IMR-90 (cell line): Measurements from ENCODE around the gene C5AR2. TPM values are rescaled to one million over a fixed set of nuclear protein-coding genes. Genes with fewer than 3 reads are reported as not detected.

Experiments
- ATAC-seq: fragments of 200-7000 bp; cut with Tn5 transposase; 2 replicates; pipeline ENCODE4 v1.9.1; 2020; ENCODE audit warnings: low read depth, mild to moderate bottlenecking, moderate library complexity
- BruUV-seq: library from RNA; stranded (reverse); fragments of 400-500 nt; replicated peaks from 2 replicates; lab custom pipeline; 2021; lab: Mats Ljungman, UMichigan
- CTCF ChIA-PET: fragments of 300-600 bp; formaldehyde crosslinking; extraction: SDS; loops from one replicate; lab custom pipeline; 2021; ENCODE audit warnings: antibody characterized with exemption; lab: Yijun Ruan, JAX
- POLR2A ChIA-PET: fragments of 300-600 bp; sonication (Branson Sonifier 250); formaldehyde crosslinking; loops from one replicate; lab custom pipeline; 2022; ENCODE audit warnings: antibody characterized with exemption; ENCODE audit not compliant: unreplicated experiment; lab: Charles Lee
- DNase-seq: peaks from one replicate; pipeline ENCODE4 v3.0.0; 2013
- H2AFZ ChIP-seq: replicated peaks from 2 replicates; pipeline ENCODE3; 2013; ENCODE audit warnings: low read length, mild to moderate bottlenecking; ENCODE audit not compliant: poor library complexity
- H2AK5ac ChIP-seq: 2 replicates; pipeline ENCODE4 v1.6.1; 2013; ENCODE audit warnings: low read depth, low read length, inconsistent platforms
- H2AK9ac ChIP-seq: replicated peaks from 2 replicates; pipeline ENCODE3; 2013; ENCODE audit warnings: mild to moderate bottlenecking, low read depth, low read length, moderate library complexity; ENCODE audit not compliant: poor library complexity
- H2BK120ac ChIP-seq: 2 replicates; pipeline ENCODE4 v1.6.1; 2013; ENCODE audit warnings: low read depth, low read length, inconsistent platforms
- H2BK15ac ChIP-seq: 3 replicates; pipeline ENCODE4 v1.6.1; 2013; ENCODE audit warnings: low read depth, low read length, inconsistent platforms
- H2BK20ac ChIP-seq: 2 replicates; pipeline ENCODE4 v1.6.1; 2013; ENCODE audit warnings: low read depth, mild to moderate bottlenecking, inconsistent platforms, low read length, moderate library complexity
- H2BK5ac ChIP-seq: 2 replicates; pipeline ENCODE4 v1.6.1; 2013; ENCODE audit warnings: mild to moderate bottlenecking, low read depth, low read length, inconsistent platforms; ENCODE audit not compliant: poor library complexity, severe bottlenecking
- H3K14ac ChIP-seq: replicated peaks from 2 replicates; pipeline ENCODE4 v1.6.1; 2013; ENCODE audit warnings: low read depth, low read length, inconsistent platforms
- H3K18ac ChIP-seq: 2 replicates; pipeline ENCODE4 v1.6.1; 2013; ENCODE audit warnings: low read depth, low read length, control low read depth
- H3K23ac ChIP-seq: 2 replicates; pipeline ENCODE4 v1.6.1; 2013; ENCODE audit warnings: low read depth, low read length, inconsistent platforms
- H3K27ac ChIP-seq: 2 replicates; pipeline ENCODE4 v1.5.1; 2013; ENCODE audit warnings: mild to moderate bottlenecking, control low read depth, low read length; ENCODE audit not compliant: insufficient read depth
- H3K27me3 ChIP-seq: 2 replicates; pipeline ENCODE4 v1.6.1; 2013; ENCODE audit warnings: low read length; ENCODE audit not compliant: control insufficient read depth, insufficient read depth
- H3K36me3 ChIP-seq: 2 replicates; pipeline ENCODE4 v1.6.1; 2013; ENCODE audit warnings: low read length, mixed read lengths; ENCODE audit not compliant: control insufficient read depth, insufficient read depth
- H3K4ac ChIP-seq: 2 replicates; pipeline ENCODE4 v1.6.1; 2013; ENCODE audit warnings: low read depth, low read length, inconsistent platforms
- H3K4me1 ChIP-seq: 2 replicates; pipeline ENCODE4 v1.6.1; 2013; ENCODE audit warnings: low read length, mixed read lengths; ENCODE audit not compliant: control insufficient read depth, insufficient read depth
- H3K4me2 ChIP-seq: 2 replicates; pipeline ENCODE4 v1.6.1; 2013; ENCODE audit warnings: low read depth, mild to moderate bottlenecking, control low read depth, low read length, moderate library complexity
- H3K4me3 ChIP-seq: 2 replicates; pipeline ENCODE4 v1.5.1; 2013; ENCODE audit warnings: low read depth, mild to moderate bottlenecking, control low read depth, low read length, moderate library complexity; ENCODE audit not compliant: insufficient read depth
- H3K56ac ChIP-seq: 2 replicates; pipeline ENCODE4 v1.6.1; 2013; ENCODE audit warnings: low read length, inconsistent platforms; ENCODE audit not compliant: insufficient read depth; ENCODE audit errors: extremely low read depth
- H3K79me1 ChIP-seq, 2 experiments: 2 replicates each; pipeline ENCODE4 v1.6.1; 2013; ENCODE audit warnings: low read length in 2 of 2, inconsistent platforms in 1 of 2, low read depth in 1 of 2
- H3K9ac ChIP-seq: 2 replicates; pipeline ENCODE4 v1.6.1; 2013; ENCODE audit warnings: low read depth, low read length, control low read depth
- H3K9me1 ChIP-seq: 2 replicates; pipeline ENCODE4 v1.6.1; 2013; ENCODE audit warnings: low read length, inconsistent platforms; ENCODE audit not compliant: insufficient read depth
- H3K9me3 ChIP-seq: 2 replicates; pipeline ENCODE4 v1.6.1; 2013; ENCODE audit warnings: low read length; ENCODE audit not compliant: control insufficient read depth, insufficient read depth
- H4K20me1 ChIP-seq: 2 replicates; pipeline ENCODE4 v1.6.1; 2013; ENCODE audit warnings: low read length, inconsistent platforms; ENCODE audit not compliant: insufficient read depth
- H4K5ac ChIP-seq: 2 replicates; pipeline ENCODE4 v1.6.1; 2013; ENCODE audit warnings: mild to moderate bottlenecking, low read depth, low read length, control low read depth
- H4K8ac ChIP-seq, 2 experiments: 2 replicates each; pipeline ENCODE4 v1.6.1; 2013; ENCODE audit warnings: low read depth in 2 of 2, low read length in 2 of 2, control low read depth in 1 of 2, inconsistent platforms in 1 of 2
- H4K91ac ChIP-seq: 2 replicates; pipeline ENCODE4 v1.6.1; 2013; ENCODE audit warnings: low read depth, low read length, inconsistent platforms; ENCODE audit not compliant: insufficient read depth
- CEBPB ChIP-seq: IDR thresholded peaks from 2 replicates; pipeline ENCODE4 v1.6.1; 2012; ENCODE audit warnings: low read depth, low read length, improper control_type of control experiment
- CTCF ChIP-seq: conservative IDR thresholded peaks from 2 replicates; pipeline ENCODE4 v1.5.1; 2012; ENCODE audit warnings: mild to moderate bottlenecking, low read depth, low read length, improper control_type of control experiment
- ELK1 ChIP-seq: fragments of 150-350 bp; IDR thresholded peaks from 2 replicates; pipeline ENCODE4 v1.6.1; 2016; ENCODE audit warnings: low read depth, mild to moderate bottlenecking, low read length, moderate library complexity, borderline replicate concordance
- FOS ChIP-seq: fragments of 150-350 bp; IDR thresholded peaks from 2 replicates; pipeline ENCODE4 v1.6.1; 2016; ENCODE audit warnings: low read depth, low read length
- MAFK ChIP-seq: IDR thresholded peaks from 2 replicates; pipeline ENCODE4 v1.6.1; 2012; ENCODE audit warnings: low read depth, low read length, improper control_type of control experiment
- MAZ ChIP-seq: IDR thresholded peaks from 2 replicates; pipeline ENCODE4 v1.6.1; 2012; ENCODE audit warnings: low read depth, mild to moderate bottlenecking, low read length, improper control_type of control experiment, moderate library complexity, borderline replicate concordance
- MXI1 ChIP-seq: IDR thresholded peaks from 2 replicates; pipeline ENCODE4 v1.6.1; 2012; ENCODE audit warnings: low read depth, mild to moderate bottlenecking, low read length, moderate library complexity, borderline replicate concordance
- NFE2L2 ChIP-seq: fragments of 150-350 bp; IDR thresholded peaks from 2 replicates; pipeline ENCODE4 v1.6.1; 2016; ENCODE audit warnings: low read depth, mild to moderate bottlenecking, low read length
- POLR2A ChIP-seq: IDR thresholded peaks from 2 replicates; pipeline ENCODE4 v1.6.1; 2012; ENCODE audit warnings: mild to moderate bottlenecking, low read depth, low read length
- RAD21 ChIP-seq: IDR thresholded peaks from 2 replicates; pipeline ENCODE4 v1.6.1; 2012; ENCODE audit warnings: low read length, improper control_type of control experiment
- RCOR1 ChIP-seq: IDR thresholded peaks from 2 replicates; pipeline ENCODE4 v1.6.1; 2012; ENCODE audit warnings: mild to moderate bottlenecking, low read length, improper control_type of control experiment; ENCODE audit not compliant: insufficient replicate concordance
- RFX5 ChIP-seq: IDR thresholded peaks from 2 replicates; pipeline ENCODE4 v1.8.0; 2012; ENCODE audit warnings: low read depth, mild to moderate bottlenecking, low read length, moderate library complexity
- SMC3 ChIP-seq: fragments of 150-350 bp; IDR thresholded peaks from 2 replicates; pipeline ENCODE4 v1.6.1; 2016; ENCODE audit warnings: low read depth, mild to moderate bottlenecking, antibody characterized with exemption, low read length, moderate library complexity
- USF2 ChIP-seq: fragments of 150-350 bp; IDR thresholded peaks from 2 replicates; pipeline ENCODE4 v1.6.1; 2017; ENCODE audit warnings: mild to moderate bottlenecking, antibody characterized with exemption, low read length, low read depth
- WGBS, 2 experiments: methylation state at CpG; one replicate each; pipeline versions ENCODE4 v1.1.5 to v1.1.7; 2013; ENCODE audit warnings: missing lambda C conversion rate in 2 of 2; ENCODE audit not compliant: insufficient read length in 1 of 2; ENCODE audit errors: extremely low coverage in 2 of 2; 5-methylcytosine and 5-hydroxymethylcytosine counted together
- dilution Hi-C: fragments of 300-500 bp; cut with HindIII; formaldehyde crosslinking; loops from one replicate; pipeline ENCODE4 v1.14.3; 2018; ENCODE audit warnings: low sequenced_read_pairs; ENCODE audit not compliant: unreplicated experiment
- in situ Hi-C: fragments of 300-500 bp; cut with MboI; formaldehyde crosslinking; loops from 3 replicates; pipeline ENCODE4 v1.14.3; 2019; ENCODE audit warnings: low sequenced_read_pairs, inconsistent platforms, mixed read lengths
- intact Hi-C: fragments of 100-400 bp; cut with micrococcal nuclease; formaldehyde crosslinking; loops from 2 replicates; pipeline ENCODE4 v1.10.0; 2022
- polyA plus RNA-seq, 3 experiments: library from polyadenylated mRNA; depleted of rRNA; stranded (reverse); fragments of >200 nt; gene quantifications; 2 replicates each; pipeline ENCODE4 v1.2.3, GENCODE V29; 2012; ENCODE audit warnings: low replicate concordance in 1 of 3
- total RNA-seq: library from RNA; depleted of rRNA; stranded (reverse); fragments of >200 nt; gene quantifications from 2 replicates; pipeline ENCODE4 v1.2.3, GENCODE V29; 2012

C5AR2 gene
- total and polyA plus RNA-seq, 2 of the 4 experiments (the other 2 are of a cell fraction), result not detected

GRCh38 chr19:47357788-47358680 lies 26.1 kb downstream of the C5AR2 start:
- peaks cover 68% of the 10 kb centered on the region for H3K36me3 ChIP-seq
- H2AK5ac ChIP-seq, result no peak overlapping the region
- H2BK120ac ChIP-seq, result no peak overlapping the region
- H3K4me1 ChIP-seq, result no peaks in the 10 kb centered on the region
- H3K4me3 ChIP-seq, result no peak overlapping the region
- no peak overlapping the region for H4K5ac ChIP-seq
- no TSS peak for BruUV-seq
- H3K9ac ChIP-seq, result no peak overlapping the region
- WGBS, 2 experiments, result 91% methylated on average over 11 of the region's 28 CpGs; no CpG with 5 or more reads in 1 of the 2 experiments
- dilution Hi-C loops (no loop called here), in situ Hi-C loops (no loop called here), intact Hi-C loops (no loop called here)
- TF ChIP-seq CTCF (no peak), CEBPB (no peak), NFE2L2 (no peak), POLR2A (no peak), MAFK (no peak), RAD21 (no peak), MXI1 (no peak), ELK1 (no peak), RCOR1 (no peak), FOS (no peak), USF2 (no peak), RFX5 (no peak), SMC3 (no peak), MAZ (no peak)
- no peak overlapping the region for H3K23ac ChIP-seq
- CTCF ChIA-PET, result interaction anchor here (0.7 to 1.3 kb wide), 2 partner anchors 9 to 76 kb away, joined by 3 to 6 read pairs; partner anchors contain the start of gene DHX34
- no peak overlapping the region for H4K8ac ChIP-seq
- no peak overlapping the region for H3K4me2 ChIP-seq
- no peaks in the 10 kb centered on the region; the same call in 1 of the 2 replicates for H4K20me1 ChIP-seq
- no peak overlapping the region for H2BK15ac ChIP-seq
- H2AK9ac ChIP-seq, result no peak overlapping the region
- no peaks in the 10 kb centered on the region for H3K9me1 ChIP-seq
- H3K18ac ChIP-seq, result no peak overlapping the region
- no peak overlapping the region for H2BK5ac ChIP-seq
- no peaks in the 10 kb centered on the region for H3K27me3 ChIP-seq
- no peak overlapping the region for H4K91ac ChIP-seq
- no peaks in the 10 kb centered on the region for H3K9me3 ChIP-seq
- H3K14ac ChIP-seq, result no peak overlapping the region
- no peak overlapping the region for H2AFZ ChIP-seq
- peaks cover 21 to 37% of the 10 kb centered on the region in 2 experiments; a peak in 3 of 4 replicates for H3K79me1 ChIP-seq
- no peak overlapping the region for H3K4ac ChIP-seq
- no peak overlapping the region for H3K27ac ChIP-seq
- POLR2A ChIA-PET, result no interaction called here
- H2BK20ac ChIP-seq, result no peak overlapping the region
- ATAC-seq (no peak), DNase-seq (no peak)
- H3K56ac ChIP-seq, result no peak overlapping the region
